Activated CD4-positive, alpha-beta T cell treated with anti-CD3 and anti-CD28 coated beads for 24 hours (primary cell): ENCODE measurements around the gene CPAMD8.

Source experiments
- DNase-seq, 2 donors: peaks; one replicate each; pipeline ENCODE4 v3.0.0-alpha.2; 2020; ENCODE audit warnings: low read depth in 2 of 2

Gene CPAMD8

GRCh38 chr19:17026706-17027534, at the start of gene CPAMD8:
Gene CPAMD8, minus strand, starts transcription at chr19:17026810. Its CDS starts 168 bp downstream, at chr19:17026642.
- no peak for DNase-seq

- DNase-seq, result peak in 1 of 2 donors; percentile 27
Measured at GRCh38 chr19:17075864-17076542, 49.4 kb upstream of the CPAMD8 start.

GRCh38 chr19:17075035-17075863, 48.6 kb upstream of the CPAMD8 start, which contains the start of the genes HAUS8 and MYO9B:
Gene HAUS8, minus strand, starts transcription at chr19:17075452. Its CDS starts 30 bp downstream, at chr19:17075422.
Gene MYO9B, plus strand, starts transcription at chr19:17075777. Its CDS starts 25,941 bp downstream, at chr19:17101718.
- DNase-seq, result peak; percentile 98 to 99

GRCh38 chr19:17074634-17075034, 48.0 kb upstream of the CPAMD8 start:
- DNase-seq, result no peak

GRCh38 chr19:17073869-17074633, 47.4 kb upstream of the CPAMD8 start:
- DNase-seq, result no peak

GRCh38 chr19:17070912-17071311, 44.3 kb upstream of the CPAMD8 start:
- DNase-seq, result no peak

GRCh38 chr19:17070421-17070820, 43.8 kb upstream of the CPAMD8 start:
- DNase-seq, result no peak

- DNase-seq, result no peak
Measured at GRCh38 chr19:17069193-17069592, 42.6 kb upstream of the CPAMD8 start.

- DNase-seq, result no peak
Measured at GRCh38 chr19:17063428-17063827, 36.8 kb upstream of the CPAMD8 start.

GRCh38 chr19:17061691-17062090, 35.1 kb upstream of the CPAMD8 start:
- no peak for DNase-seq

- no peak for DNase-seq
Measured at GRCh38 chr19:17061205-17061604, 34.6 kb upstream of the CPAMD8 start.

- DNase-seq, result no peak
Measured at GRCh38 chr19:17060802-17061201, 34.2 kb upstream of the CPAMD8 start.

GRCh38 chr19:17058236-17058635, 31.6 kb upstream of the CPAMD8 start:
- no peak for DNase-seq

- DNase-seq, result no peak
Measured at GRCh38 chr19:17055636-17056035, 29.0 kb upstream of the CPAMD8 start.

- DNase-seq, result no peak
Measured at GRCh38 chr19:17054746-17055145, 28.1 kb upstream of the CPAMD8 start.

GRCh38 chr19:17052439-17052838, 25.8 kb upstream of the CPAMD8 start:
- no peak for DNase-seq

GRCh38 chr19:17049711-17050280, 23.2 kb upstream of the CPAMD8 start:
- no peak for DNase-seq

- DNase-seq, result no peak
Measured at GRCh38 chr19:17048885-17049453, 22.4 kb upstream of the CPAMD8 start.

- no peak for DNase-seq
Measured at GRCh38 chr19:17045907-17046502, 19.4 kb upstream of the CPAMD8 start.

- DNase-seq, result no peak
Measured at GRCh38 chr19:17043744-17044143, 17.1 kb upstream of the CPAMD8 start.
